Measurements from ENCODE around the gene MAPKBP1. TPM values are rescaled to one million over a fixed set of nuclear protein-coding genes. Genes with fewer than 3 reads are reported as not detected.

Gene MAPKBP1
- total RNA-seq, 4 donors from 2014 or later: 4.2 to 8.4 (median 5.4) TPM

DNA sequence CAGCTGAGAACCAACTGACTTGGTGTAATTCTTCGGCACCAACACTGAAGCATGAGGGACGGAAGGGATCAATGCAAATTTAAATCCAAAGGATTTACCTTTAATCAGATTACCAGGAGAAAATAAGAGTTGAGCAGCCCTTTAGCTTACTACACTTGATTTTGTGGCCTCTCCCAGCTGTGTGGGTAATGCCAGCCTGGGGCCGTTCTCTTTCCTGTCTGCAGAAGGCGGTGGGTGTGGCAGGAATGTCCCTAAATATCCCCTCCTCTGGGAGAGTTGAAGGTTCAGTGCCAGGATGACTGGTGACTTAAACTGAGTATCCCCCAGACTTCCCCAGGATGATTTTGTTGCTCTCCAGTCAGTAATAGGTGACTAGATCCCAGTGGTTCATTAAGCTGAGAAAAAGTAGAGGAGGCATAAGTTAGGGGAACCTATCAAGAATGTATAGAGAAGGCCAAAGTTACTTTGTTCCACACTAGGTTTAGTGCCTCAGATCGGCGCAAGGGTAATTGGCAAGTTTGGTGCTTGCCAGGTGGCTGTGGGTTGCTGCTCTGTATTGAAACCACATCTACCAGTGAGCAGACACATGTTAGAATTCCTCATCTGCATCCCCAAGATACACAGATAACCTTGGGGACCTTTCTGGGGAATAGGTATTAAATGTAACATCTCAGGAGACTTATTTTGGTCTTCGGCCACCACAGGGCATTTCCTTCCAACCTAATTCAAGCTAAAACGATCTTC lies 23.1 kb downstream of the MAPKBP1 start:
- Histone ChIP-seq H3K36me3 (peaks cover 0 to 14% of the 10 kb centered on the region in 2 donors), H3K9me3 (no peaks in the 10 kb centered on the region), H3K27ac (no peak overlapping the region), H3K4me3 (no peak overlapping the region), H3K27me3 (no peaks in the 10 kb centered on the region), H3K4me1 (peaks cover 12 to 13% of the 10 kb centered on the region in 2 donors)
- DNase-seq (no peak), ATAC-seq (no peak)
- TF ChIP-seq CTCF (IDR thresholded peaks at IDR 0.05 in 4 of 5, conservative IDR thresholded peaks at IDR 0.05 in 1 of 5): no peak
- TF ChIP-seq POLR2A (IDR thresholded peaks at IDR 0.05): no peak
- intact Hi-C loops (cut with DNase I; ENCODE audit: low total_unique reads) (no loop called here), in situ Hi-C loops (cut with MboI; ENCODE audit: low sequenced_read_pairs in 4 of 4) (no loop called here)

GRCh38 chr15:41798607-41799487 lies 24.6 kb downstream of the MAPKBP1 start:
- Histone ChIP-seq H3K9me3 (no peaks in the 10 kb centered on the region), H3K36me3 (peaks cover 0 to 14% of the 10 kb centered on the region in 2 donors), H3K27me3 (no peaks in the 10 kb centered on the region), H3K4me1 (peaks cover 7% of the 10 kb centered on the region in 2 donors), H3K4me3 (no peak overlapping the region), H3K27ac (no peak overlapping the region)
- intact Hi-C loops (cut with DNase I; ENCODE audit: low total_unique reads): no loop called here
- no peak for DNase-seq
- in situ Hi-C loops (cut with MboI; ENCODE audit: low sequenced_read_pairs in 4 of 4): no loop called here
- TF ChIP-seq CTCF (IDR thresholded peaks at IDR 0.05 in 4 of 5, conservative IDR thresholded peaks at IDR 0.05 in 1 of 5) (no peak), POLR2A (IDR thresholded peaks at IDR 0.05) (no peak)
- no peak for ATAC-seq

DNA sequence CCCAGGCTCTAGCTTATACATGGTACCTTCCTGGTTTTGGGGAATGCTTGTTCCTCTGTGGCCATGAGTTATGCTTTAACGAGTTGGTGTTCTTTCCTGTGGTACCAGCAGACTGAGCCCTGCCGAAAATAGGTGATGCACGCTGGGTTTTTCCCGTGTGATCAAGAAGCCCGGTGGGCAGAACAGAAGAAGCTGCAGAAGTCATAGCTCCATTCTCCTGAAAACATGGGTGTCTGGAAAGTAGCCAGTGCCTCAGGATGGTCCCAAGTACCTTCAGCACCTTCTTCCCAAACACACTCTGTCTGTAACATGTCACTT lies 25.2 kb downstream of the MAPKBP1 start:
- Histone ChIP-seq H3K4me1 (peaks cover 6 to 7% of the 10 kb centered on the region in 2 donors), H3K27ac (no peak overlapping the region), H3K36me3 (peaks cover 0 to 14% of the 10 kb centered on the region in 2 donors), H3K4me3 (no peak overlapping the region), H3K9me3 (no peaks in the 10 kb centered on the region), H3K27me3 (no peaks in the 10 kb centered on the region)
- intact Hi-C loops (cut with DNase I; ENCODE audit: low total_unique reads) (no loop called here), in situ Hi-C loops (cut with MboI; ENCODE audit: low sequenced_read_pairs in 4 of 4) (no loop called here)
- DNase-seq (no peak), ATAC-seq (no peak)
- TF ChIP-seq CTCF (IDR thresholded peaks at IDR 0.05 in 4 of 5, conservative IDR thresholded peaks at IDR 0.05 in 1 of 5) (no peak), POLR2A (IDR thresholded peaks at IDR 0.05) (no peak)

DNA sequence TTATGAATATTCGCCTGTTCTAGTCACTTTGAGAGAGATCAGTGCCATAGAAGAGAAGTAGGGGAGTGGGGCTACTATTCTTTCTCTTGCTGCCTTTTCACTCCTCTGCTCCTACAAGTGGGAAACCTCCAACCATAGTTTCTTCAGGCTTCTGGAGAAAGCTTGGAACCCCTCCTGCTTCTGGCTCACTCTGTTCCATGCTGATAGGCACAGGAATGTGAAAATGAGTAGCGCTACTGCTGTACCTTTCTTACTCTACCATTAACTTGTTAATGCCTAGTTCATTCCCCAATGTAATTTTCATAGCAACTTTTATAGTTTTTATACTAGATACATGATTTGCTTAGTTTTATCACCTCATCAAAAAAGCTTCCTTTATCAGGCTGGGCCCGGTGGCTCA lies 26.9 kb downstream of the MAPKBP1 start:
- no peak overlapping the region for H3K4me3 ChIP-seq
- no peaks in the 10 kb centered on the region for H3K27me3 ChIP-seq
- H3K9me3 ChIP-seq: no peaks in the 10 kb centered on the region
- DNase-seq: no peak
- H3K27ac ChIP-seq: no peak overlapping the region
- TF ChIP-seq CTCF (IDR thresholded peaks at IDR 0.05 in 4 of 5, conservative IDR thresholded peaks at IDR 0.05 in 1 of 5) (no peak), POLR2A (IDR thresholded peaks at IDR 0.05) (no peak)
- H3K36me3 ChIP-seq: peaks cover 0 to 14% of the 10 kb centered on the region in 2 donors
- H3K4me1 ChIP-seq: peaks cover 9 to 14% of the 10 kb centered on the region in 2 donors
- in situ Hi-C loops (cut with MboI; ENCODE audit: low sequenced_read_pairs in 4 of 4): loop anchor here in 1 of 4 donors (25.0 kb wide), 1 partner anchor 189 kb away; no protein-coding TSS in a partner anchor
- intact Hi-C loops (cut with DNase I; ENCODE audit: low total_unique reads): no loop called here
- no peak for ATAC-seq
